IMR-90 (cell line): ENCODE measurements around the gene ESD. TPM values are rescaled to one million over a fixed set of nuclear protein-coding genes. Genes with fewer than 3 reads are reported as not detected.

Source experiments
- ATAC-seq: fragments of 200-7000 bp; cut with Tn5 transposase; 2 replicates; pipeline ENCODE4 v1.9.1; 2020; ENCODE audit warnings: low read depth, mild to moderate bottlenecking, moderate library complexity
- BruUV-seq: library from RNA; stranded (reverse); fragments of 400-500 nt; replicated peaks from 2 replicates; lab custom pipeline; 2021; lab: Mats Ljungman, UMichigan
- CTCF ChIA-PET: fragments of 300-600 bp; formaldehyde crosslinking; extraction: SDS; loops from one replicate; lab custom pipeline; 2021; ENCODE audit warnings: antibody characterized with exemption; lab: Yijun Ruan, JAX
- POLR2A ChIA-PET: fragments of 300-600 bp; sonication (Branson Sonifier 250); formaldehyde crosslinking; loops from one replicate; lab custom pipeline; 2022; ENCODE audit warnings: antibody characterized with exemption; ENCODE audit not compliant: unreplicated experiment; lab: Charles Lee
- DNase-seq: peaks from one replicate; pipeline ENCODE4 v3.0.0; 2013
- H2AFZ ChIP-seq: replicated peaks from 2 replicates; pipeline ENCODE3; 2013; ENCODE audit warnings: low read length, mild to moderate bottlenecking; ENCODE audit not compliant: poor library complexity
- H2AK5ac ChIP-seq: 2 replicates; pipeline ENCODE4 v1.6.1; 2013; ENCODE audit warnings: low read depth, low read length, inconsistent platforms
- H2AK9ac ChIP-seq: replicated peaks from 2 replicates; pipeline ENCODE3; 2013; ENCODE audit warnings: mild to moderate bottlenecking, low read depth, low read length, moderate library complexity; ENCODE audit not compliant: poor library complexity
- H2BK120ac ChIP-seq: 2 replicates; pipeline ENCODE4 v1.6.1; 2013; ENCODE audit warnings: low read depth, low read length, inconsistent platforms
- H2BK15ac ChIP-seq: 3 replicates; pipeline ENCODE4 v1.6.1; 2013; ENCODE audit warnings: low read depth, low read length, inconsistent platforms
- H2BK20ac ChIP-seq: 2 replicates; pipeline ENCODE4 v1.6.1; 2013; ENCODE audit warnings: low read depth, mild to moderate bottlenecking, inconsistent platforms, low read length, moderate library complexity
- H2BK5ac ChIP-seq: 2 replicates; pipeline ENCODE4 v1.6.1; 2013; ENCODE audit warnings: mild to moderate bottlenecking, low read depth, low read length, inconsistent platforms; ENCODE audit not compliant: poor library complexity, severe bottlenecking
- H3K14ac ChIP-seq: replicated peaks from 2 replicates; pipeline ENCODE4 v1.6.1; 2013; ENCODE audit warnings: low read depth, low read length, inconsistent platforms
- H3K18ac ChIP-seq: 2 replicates; pipeline ENCODE4 v1.6.1; 2013; ENCODE audit warnings: low read depth, low read length, control low read depth
- H3K23ac ChIP-seq: 2 replicates; pipeline ENCODE4 v1.6.1; 2013; ENCODE audit warnings: low read depth, low read length, inconsistent platforms
- H3K27ac ChIP-seq: 2 replicates; pipeline ENCODE4 v1.5.1; 2013; ENCODE audit warnings: mild to moderate bottlenecking, control low read depth, low read length; ENCODE audit not compliant: insufficient read depth
- H3K27me3 ChIP-seq: 2 replicates; pipeline ENCODE4 v1.6.1; 2013; ENCODE audit warnings: low read length; ENCODE audit not compliant: control insufficient read depth, insufficient read depth
- H3K36me3 ChIP-seq: 2 replicates; pipeline ENCODE4 v1.6.1; 2013; ENCODE audit warnings: low read length, mixed read lengths; ENCODE audit not compliant: control insufficient read depth, insufficient read depth
- H3K4ac ChIP-seq: 2 replicates; pipeline ENCODE4 v1.6.1; 2013; ENCODE audit warnings: low read depth, low read length, inconsistent platforms
- H3K4me1 ChIP-seq: 2 replicates; pipeline ENCODE4 v1.6.1; 2013; ENCODE audit warnings: low read length, mixed read lengths; ENCODE audit not compliant: control insufficient read depth, insufficient read depth
- H3K4me2 ChIP-seq: 2 replicates; pipeline ENCODE4 v1.6.1; 2013; ENCODE audit warnings: low read depth, mild to moderate bottlenecking, control low read depth, low read length, moderate library complexity
- H3K4me3 ChIP-seq: 2 replicates; pipeline ENCODE4 v1.5.1; 2013; ENCODE audit warnings: low read depth, mild to moderate bottlenecking, control low read depth, low read length, moderate library complexity; ENCODE audit not compliant: insufficient read depth
- H3K56ac ChIP-seq: 2 replicates; pipeline ENCODE4 v1.6.1; 2013; ENCODE audit warnings: low read length, inconsistent platforms; ENCODE audit not compliant: insufficient read depth; ENCODE audit errors: extremely low read depth
- H3K79me1 ChIP-seq, 2 experiments: 2 replicates each; pipeline ENCODE4 v1.6.1; 2013; ENCODE audit warnings: low read length in 2 of 2, inconsistent platforms in 1 of 2, low read depth in 1 of 2
- H3K9ac ChIP-seq: 2 replicates; pipeline ENCODE4 v1.6.1; 2013; ENCODE audit warnings: low read depth, low read length, control low read depth
- H3K9me1 ChIP-seq: 2 replicates; pipeline ENCODE4 v1.6.1; 2013; ENCODE audit warnings: low read length, inconsistent platforms; ENCODE audit not compliant: insufficient read depth
- H3K9me3 ChIP-seq: 2 replicates; pipeline ENCODE4 v1.6.1; 2013; ENCODE audit warnings: low read length; ENCODE audit not compliant: control insufficient read depth, insufficient read depth
- H4K20me1 ChIP-seq: 2 replicates; pipeline ENCODE4 v1.6.1; 2013; ENCODE audit warnings: low read length, inconsistent platforms; ENCODE audit not compliant: insufficient read depth
- H4K5ac ChIP-seq: 2 replicates; pipeline ENCODE4 v1.6.1; 2013; ENCODE audit warnings: mild to moderate bottlenecking, low read depth, low read length, control low read depth
- H4K8ac ChIP-seq, 2 experiments: 2 replicates each; pipeline ENCODE4 v1.6.1; 2013; ENCODE audit warnings: low read depth in 2 of 2, low read length in 2 of 2, control low read depth in 1 of 2, inconsistent platforms in 1 of 2
- H4K91ac ChIP-seq: 2 replicates; pipeline ENCODE4 v1.6.1; 2013; ENCODE audit warnings: low read depth, low read length, inconsistent platforms; ENCODE audit not compliant: insufficient read depth
- CTCF ChIP-seq: conservative IDR thresholded peaks from 2 replicates; pipeline ENCODE4 v1.5.1; 2012; ENCODE audit warnings: mild to moderate bottlenecking, low read depth, low read length, improper control_type of control experiment
- FOS ChIP-seq: fragments of 150-350 bp; IDR thresholded peaks from 2 replicates; pipeline ENCODE4 v1.6.1; 2016; ENCODE audit warnings: low read depth, low read length
- MAZ ChIP-seq: IDR thresholded peaks from 2 replicates; pipeline ENCODE4 v1.6.1; 2012; ENCODE audit warnings: low read depth, mild to moderate bottlenecking, low read length, improper control_type of control experiment, moderate library complexity, borderline replicate concordance
- MXI1 ChIP-seq: IDR thresholded peaks from 2 replicates; pipeline ENCODE4 v1.6.1; 2012; ENCODE audit warnings: low read depth, mild to moderate bottlenecking, low read length, moderate library complexity, borderline replicate concordance
- NFE2L2 ChIP-seq: fragments of 150-350 bp; IDR thresholded peaks from 2 replicates; pipeline ENCODE4 v1.6.1; 2016; ENCODE audit warnings: low read depth, mild to moderate bottlenecking, low read length
- POLR2A ChIP-seq: IDR thresholded peaks from 2 replicates; pipeline ENCODE4 v1.6.1; 2012; ENCODE audit warnings: mild to moderate bottlenecking, low read depth, low read length
- RFX5 ChIP-seq: IDR thresholded peaks from 2 replicates; pipeline ENCODE4 v1.8.0; 2012; ENCODE audit warnings: low read depth, mild to moderate bottlenecking, low read length, moderate library complexity
- SMC3 ChIP-seq: fragments of 150-350 bp; IDR thresholded peaks from 2 replicates; pipeline ENCODE4 v1.6.1; 2016; ENCODE audit warnings: low read depth, mild to moderate bottlenecking, antibody characterized with exemption, low read length, moderate library complexity
- WGBS, 2 experiments: methylation state at CpG; one replicate each; pipeline versions ENCODE4 v1.1.5 to v1.1.7; 2013; ENCODE audit warnings: missing lambda C conversion rate in 2 of 2; ENCODE audit not compliant: insufficient read length in 1 of 2; ENCODE audit errors: extremely low coverage in 2 of 2; 5-methylcytosine and 5-hydroxymethylcytosine counted together
- dilution Hi-C: fragments of 300-500 bp; cut with HindIII; formaldehyde crosslinking; loops from one replicate; pipeline ENCODE4 v1.14.3; 2018; ENCODE audit warnings: low sequenced_read_pairs; ENCODE audit not compliant: unreplicated experiment
- in situ Hi-C: fragments of 300-500 bp; cut with MboI; formaldehyde crosslinking; loops from 3 replicates; pipeline ENCODE4 v1.14.3; 2019; ENCODE audit warnings: low sequenced_read_pairs, inconsistent platforms, mixed read lengths
- intact Hi-C: fragments of 100-400 bp; cut with micrococcal nuclease; formaldehyde crosslinking; loops from 2 replicates; pipeline ENCODE4 v1.10.0; 2022
- polyA plus RNA-seq, 3 experiments: library from polyadenylated mRNA; depleted of rRNA; stranded (reverse); fragments of >200 nt; gene quantifications; 2 replicates each; pipeline ENCODE4 v1.2.3, GENCODE V29; 2012; ENCODE audit warnings: low replicate concordance in 1 of 3
- total RNA-seq: library from RNA; depleted of rRNA; stranded (reverse); fragments of >200 nt; gene quantifications from 2 replicates; pipeline ENCODE4 v1.2.3, GENCODE V29; 2012
- TF ChIP-seq, protein P1 (sequence below): fragments of 150-350 bp; IDR thresholded peaks from 2 replicates; pipeline ENCODE4 v1.6.1; 2017; ENCODE audit warnings: mild to moderate bottlenecking, antibody characterized with exemption, low read length, low read depth
- TF ChIP-seq, protein P2 (sequence below): fragments of 150-350 bp; IDR thresholded peaks from 2 replicates; pipeline ENCODE4 v1.6.1; 2016; ENCODE audit warnings: low read depth, mild to moderate bottlenecking, low read length, moderate library complexity, borderline replicate concordance

Gene ESD
- total and polyA plus RNA-seq, 2 of the 4 experiments (the other 2 are of a cell fraction) = 90.4 to 135 TPM

DNA sequence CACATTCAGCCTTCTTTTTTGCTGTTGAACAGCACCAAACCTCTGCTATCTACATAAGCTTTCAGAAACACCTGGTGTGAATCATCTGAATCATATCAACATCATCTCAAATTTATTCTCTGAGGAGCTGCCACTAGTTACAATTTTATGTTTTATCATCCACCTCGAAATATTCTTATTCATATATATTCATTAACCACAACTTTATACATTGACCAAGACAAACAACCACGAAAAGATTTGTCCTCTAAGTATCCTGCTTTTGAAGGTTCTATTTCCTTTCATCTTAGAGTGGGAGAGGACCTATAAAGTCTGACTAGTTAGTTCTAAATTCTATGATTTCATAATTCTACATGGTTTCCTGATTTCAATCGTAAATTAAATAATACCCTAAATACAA lies 18.9 kb downstream of the ESD start:
- H4K20me1 ChIP-seq = no peaks in the 10 kb centered on the region; the same call in 1 of the 2 replicates
- H2BK15ac ChIP-seq = no peak overlapping the region
- no peak overlapping the region for H3K18ac ChIP-seq
- H4K91ac ChIP-seq = no peak overlapping the region
- H3K27me3 ChIP-seq = no peaks in the 10 kb centered on the region
- no peak overlapping the region for H2BK5ac ChIP-seq
- 100% methylated on average over 2 of the region's 3 CpGs; no CpG with 5 or more reads in 1 of the 2 experiments for WGBS, 2 experiments
- ChIA-PET CTCF (no interaction called here), POLR2A (no interaction called here)
- DNase-seq (peak; percentile 56), ATAC-seq (no peak)
- H2BK120ac ChIP-seq = no peak overlapping the region
- no peak overlapping the region for H3K23ac ChIP-seq
- TF ChIP-seq MAZ (no peak), POLR2A (no peak), RFX5 (no peak), CTCF (no peak), SMC3 (no peak), MXI1 (no peak), NFE2L2 (no peak), FOS (no peak)
- TF ChIP-seq, protein P1, sequence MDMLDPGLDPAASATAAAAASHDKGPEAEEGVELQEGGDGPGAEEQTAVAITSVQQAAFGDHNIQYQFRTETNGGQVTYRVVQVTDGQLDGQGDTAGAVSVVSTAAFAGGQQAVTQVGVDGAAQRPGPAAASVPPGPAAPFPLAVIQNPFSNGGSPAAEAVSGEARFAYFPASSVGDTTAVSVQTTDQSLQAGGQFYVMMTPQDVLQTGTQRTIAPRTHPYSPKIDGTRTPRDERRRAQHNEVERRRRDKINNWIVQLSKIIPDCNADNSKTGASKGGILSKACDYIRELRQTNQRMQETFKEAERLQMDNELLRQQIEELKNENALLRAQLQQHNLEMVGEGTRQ = no peak
- TF ChIP-seq, protein P2, sequence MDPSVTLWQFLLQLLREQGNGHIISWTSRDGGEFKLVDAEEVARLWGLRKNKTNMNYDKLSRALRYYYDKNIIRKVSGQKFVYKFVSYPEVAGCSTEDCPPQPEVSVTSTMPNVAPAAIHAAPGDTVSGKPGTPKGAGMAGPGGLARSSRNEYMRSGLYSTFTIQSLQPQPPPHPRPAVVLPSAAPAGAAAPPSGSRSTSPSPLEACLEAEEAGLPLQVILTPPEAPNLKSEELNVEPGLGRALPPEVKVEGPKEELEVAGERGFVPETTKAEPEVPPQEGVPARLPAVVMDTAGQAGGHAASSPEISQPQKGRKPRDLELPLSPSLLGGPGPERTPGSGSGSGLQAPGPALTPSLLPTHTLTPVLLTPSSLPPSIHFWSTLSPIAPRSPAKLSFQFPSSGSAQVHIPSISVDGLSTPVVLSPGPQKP = no peak
- H2AK9ac ChIP-seq = no peak overlapping the region
- H3K56ac ChIP-seq = no peak overlapping the region
- peaks cover 3 to 4% of the 10 kb centered on the region in 2 experiments; a peak in 1 of 4 replicates for H3K79me1 ChIP-seq
- H4K5ac ChIP-seq = no peak overlapping the region
- H3K14ac ChIP-seq = no peak overlapping the region
- no peak overlapping the region for H2AFZ ChIP-seq
- no peak overlapping the region for H3K4ac ChIP-seq
- in situ Hi-C loops (no loop called here), intact Hi-C loops (no loop called here), dilution Hi-C loops (no loop called here)
- H3K36me3 ChIP-seq = peaks cover 10% of the 10 kb centered on the region
- H3K9ac ChIP-seq = no peak overlapping the region
- no peak overlapping the region for H2BK20ac ChIP-seq
- no peaks in the 10 kb centered on the region; the same call in 1 of the 2 replicates for H3K9me1 ChIP-seq
- no peak overlapping the region for H3K4me3 ChIP-seq
- H3K9me3 ChIP-seq = no peaks in the 10 kb centered on the region
- no peak overlapping the region for H3K27ac ChIP-seq
- H3K4me2 ChIP-seq = no peak overlapping the region
- peaks cover 3% of the 10 kb centered on the region; the same call in 1 of the 2 replicates for H3K4me1 ChIP-seq
- no TSS peak for BruUV-seq
- no peak overlapping the region for H4K8ac ChIP-seq
- H2AK5ac ChIP-seq = no peak overlapping the region
